ENCODE results near the gene MMAB.

- TF ChIP-seq CTCF (IDR thresholded peaks at IDR 0.05) (no peak), POLR2A (IDR thresholded peaks at IDR 0.05) (no peak), POLR2AphosphoS5 (IDR thresholded peaks at IDR 0.05) (no peak)
Measured at GRCh38 chr12:109606320-109607028, 33.2 kb upstream of the MMAB start.
